Endothelial cell of umbilical vein (primary cell): ENCODE results near the gene TUT1. TPM values are rescaled to one million over a fixed set of nuclear protein-coding genes. Genes with fewer than 3 reads are reported as not detected.

Source experiments
- BruUV-seq: library from RNA; stranded (reverse); fragments of 400-500 nt; replicated peaks from 2 replicates; lab custom pipeline; 2021; lab: Mats Ljungman, UMichigan
- CTCF ChIA-PET: fragments of 300-600, 350-600 bp; sonication (Branson Sonifier 250); formaldehyde crosslinking; loops from one replicate; lab custom pipeline; 2021; ENCODE audit warnings: antibody characterized with exemption, inconsistent platforms; lab: Charles Lee
- POLR2A ChIA-PET: fragments of 300-600, 350-600 bp; sonication (Branson Sonifier 250); formaldehyde crosslinking; loops from one replicate; lab custom pipeline; 2021; ENCODE audit warnings: antibody characterized with exemption, inconsistent platforms; lab: Charles Lee
- DNase-seq: peaks from one replicate; pipeline ENCODE4 v3.0.0-alpha.2; 2011; ENCODE audit warnings: low read depth, low spot score
- FAIRE-seq: peaks from 2 replicates; lab custom pipeline; 2011; peaks lifted over from hg19 to GRCh38; lab: Jason Lieb, UNC
- H2AFZ ChIP-seq: 2 replicates; pipeline ENCODE4 v1.6.0; 2012; ENCODE audit warnings: low read depth, low read length, control low read depth, inconsistent platforms
- H3K27ac ChIP-seq: 2 replicates; pipeline ENCODE4 v1.5.1; 2011; ENCODE audit warnings: low read depth, mild to moderate bottlenecking, control low read depth, low read length, moderate library complexity; ENCODE audit not compliant: insufficient read depth
- H3K27me3 ChIP-seq, 2 experiments: 2 replicates each; pipeline versions ENCODE4 v1.6.0 to v1.6.1; 2011; ENCODE audit warnings: low read length in 2 of 2, mixed read lengths in 1 of 2; ENCODE audit not compliant: control insufficient read depth in 2 of 2, insufficient read depth in 2 of 2
- H3K36me3 ChIP-seq, 2 experiments: 2 replicates in 1 of 2; 3 replicates in 1 of 2; pipeline ENCODE4 v1.5.1; 2011; ENCODE audit warnings: low read length in 2 of 2, mild to moderate bottlenecking in 1 of 2, moderate library complexity in 1 of 2; ENCODE audit not compliant: control insufficient read depth in 2 of 2, insufficient read depth in 2 of 2; ENCODE audit errors: extremely low read depth in 1 of 2
- H3K4me1 ChIP-seq: 3 replicates; pipeline ENCODE4 v1.5.1; 2011; ENCODE audit warnings: mild to moderate bottlenecking, low read length; ENCODE audit not compliant: control insufficient read depth, insufficient read depth; ENCODE audit errors: extremely low read depth
- H3K4me2 ChIP-seq: 2 replicates; pipeline ENCODE4 v1.6.1; 2011; ENCODE audit warnings: low read length, control low read depth, mixed read lengths; ENCODE audit not compliant: insufficient read depth
- H3K4me3 ChIP-seq, 3 experiments: fragments of 200-600 bp in 1 of 3; sonication (generic), shearing (Covaris generic) in 1 of 3; replicated peaks in 1 of 3; 2 replicates each; pipeline ENCODE4 v1.5.1; 2011 to 2016; ENCODE audit warnings: control low read depth in 3 of 3, low read length in 3 of 3, mild to moderate bottlenecking in 2 of 3, inconsistent platforms in 1 of 3, low read depth in 1 of 3, moderate library complexity in 1 of 3; ENCODE audit not compliant: insufficient read depth in 1 of 3
- H3K79me2 ChIP-seq: 2 replicates; pipeline ENCODE4 v1.6.0; 2012; ENCODE audit warnings: low read length, inconsistent platforms; ENCODE audit not compliant: control insufficient read depth, insufficient read depth
- H3K9ac ChIP-seq: replicated peaks from 2 replicates; pipeline ENCODE3; 2011; ENCODE audit warnings: low read length, control low read depth; ENCODE audit not compliant: insufficient read depth; ENCODE audit errors: extremely low read depth
- H3K9me1 ChIP-seq: replicated peaks from 3 replicates; pipeline ENCODE4 v1.6.0; 2011; ENCODE audit warnings: mild to moderate bottlenecking, low read length; ENCODE audit not compliant: control insufficient read depth, insufficient read depth; ENCODE audit errors: extremely low read depth
- H3K9me3 ChIP-seq: replicated peaks from 2 replicates; pipeline ENCODE4 v1.5.1; 2012; ENCODE audit warnings: low read length, inconsistent platforms; ENCODE audit not compliant: control insufficient read depth, insufficient read depth
- H4K20me1 ChIP-seq: replicated peaks from 2 replicates; pipeline ENCODE3; 2011; ENCODE audit warnings: mild to moderate bottlenecking, low read length; ENCODE audit not compliant: control insufficient read depth, insufficient read depth; ENCODE audit errors: extremely low read depth
- CTCF ChIP-seq, 2 donors: IDR thresholded peaks; 1 replicate in 1 of 2; 2 replicates in 1 of 2; pipeline ENCODE4 v1.5.1; 2011; ENCODE audit warnings: low read length in 2 of 2, mild to moderate bottlenecking in 2 of 2, moderate library complexity in 2 of 2, control low read depth in 1 of 2, inconsistent platforms in 1 of 2, low read depth in 1 of 2; ENCODE audit not compliant: insufficient read depth in 1 of 2; ENCODE audit errors: extremely low read depth in 1 of 2
- EZH2 ChIP-seq: IDR thresholded peaks from 2 replicates; pipeline ENCODE4 v1.6.1; 2012; ENCODE audit warnings: borderline replicate concordance, low read depth, mild to moderate bottlenecking, moderate library complexity, low read length, inconsistent platforms; ENCODE audit not compliant: severe bottlenecking
- FOS ChIP-seq: IDR thresholded peaks from 2 replicates; pipeline ENCODE4 v1.6.1; 2011; ENCODE audit warnings: mild to moderate bottlenecking, low read length, moderate library complexity, borderline replicate concordance; ENCODE audit not compliant: insufficient read depth
- GATA2 ChIP-seq: IDR thresholded peaks from 2 replicates; pipeline ENCODE4 v1.7.0; 2011; ENCODE audit warnings: low read depth, mild to moderate bottlenecking, moderate library complexity, mixed read lengths, low read length; ENCODE audit not compliant: insufficient read length, insufficient read depth
- JUN ChIP-seq: IDR thresholded peaks from 2 replicates; pipeline ENCODE4 v1.6.1; 2011; ENCODE audit warnings: borderline replicate concordance, low read depth; ENCODE audit not compliant: insufficient read length, insufficient read depth
- MAX ChIP-seq: IDR thresholded peaks from 2 replicates; pipeline ENCODE4 v1.6.1; 2011; ENCODE audit not compliant: insufficient read depth, insufficient read length
- MYC ChIP-seq: IDR thresholded peaks from one replicate; pipeline ENCODE4 v1.6.1; 2011; ENCODE audit warnings: mild to moderate bottlenecking, low read depth, low read length
- POLR2A ChIP-seq: IDR thresholded peaks from 2 replicates; pipeline ENCODE4 v1.6.1; 2012; ENCODE audit warnings: low read depth, mild to moderate bottlenecking, control low read depth, low read length
- POLR2AphosphoS5 ChIP-seq: IDR thresholded peaks from 2 replicates; pipeline ENCODE4 v1.6.1; 2012; ENCODE audit warnings: low read depth, mild to moderate bottlenecking, control low read depth, low read length, moderate library complexity; ENCODE audit not compliant: insufficient read depth
- dilution Hi-C: fragments of 300-500 bp; cut with MboI; formaldehyde crosslinking; loops from one replicate; pipeline ENCODE4 v1.15.0; 2019; ENCODE audit warnings: low sequenced_read_pairs; ENCODE audit not compliant: extremely low pct_ligation_motif_present
- intact Hi-C: fragments of 100-400 bp; cut with micrococcal nuclease; formaldehyde crosslinking; loops from one replicate; pipeline ENCODE4 v1.10.0; 2022
- polyA plus RNA-seq, 4 experiments: library from polyadenylated mRNA; depleted of rRNA in 3 of 4; stranded (reverse) in 3 of 4; unstranded in 1 of 4; fragments of >200 nt; gene quantifications; 2 replicates each; pipeline versions ENCODE4 v1.2.1 to v1.2.3, GENCODE V29; 2011 to 2012; ENCODE audit warnings: missing spikeins in 1 of 4
- total RNA-seq: library from RNA; stranded (reverse); gene quantifications from 2 replicates; pipeline ENCODE4 v1.2.3, GENCODE V29; 2021

Gene TUT1
- total and polyA plus RNA-seq, 2 donors (not counting 3 experiments of a cell fraction or from before 2014, with no cell fraction given): 12.7 to 16.9 TPM

DNA sequence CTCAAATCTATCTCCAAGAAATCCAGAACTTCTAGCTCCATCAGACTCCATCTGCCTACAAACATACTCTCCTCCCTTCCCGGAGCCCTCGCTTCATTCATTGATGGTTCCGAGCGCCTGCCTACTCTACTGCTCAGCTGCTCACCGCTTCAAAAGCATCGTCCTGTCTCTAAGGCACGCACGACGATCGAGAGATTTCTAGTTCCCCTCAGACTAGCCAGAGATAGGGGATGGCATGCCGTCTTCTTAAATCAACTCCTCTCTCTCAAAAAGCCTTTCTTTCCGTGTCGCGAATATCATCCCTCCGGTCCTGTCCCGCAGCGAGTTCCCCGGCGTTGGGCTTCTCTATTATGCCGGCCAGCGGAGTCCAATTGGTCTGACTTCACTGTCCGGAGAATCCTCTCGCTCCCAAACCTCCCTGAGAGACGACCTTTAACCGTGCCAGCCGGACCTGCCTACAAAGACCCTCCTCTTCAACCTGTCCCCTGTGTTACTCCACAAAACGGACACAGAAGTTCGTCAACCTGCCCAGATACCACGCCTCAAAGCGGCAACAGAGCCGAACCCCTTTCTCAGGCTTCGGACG, 18.2 kb downstream of the TUT1 start:
- DNase-seq: peak; percentile 41
- dilution Hi-C loops (no loop called here), intact Hi-C loops (loop anchor here (1.0 kb wide), 2 partner anchors 39 to 73 kb away; partner anchors contain the start of genes EML3 and GANAB)
- Histone ChIP-seq H3K36me3 (peaks cover 21 to 23% of the 10 kb centered on the region in 2 experiments), H3K4me2 (peak overlapping the region; percentile 92), H3K4me1 (peaks cover 54% of the 10 kb centered on the region), H3K9me1 (no peaks in the 10 kb centered on the region), H3K9me3 (no peaks in the 10 kb centered on the region), H3K9ac (peak overlapping the region; percentile 95), H4K20me1 (no peaks in the 10 kb centered on the region), H3K27me3 (no peaks in the 10 kb centered on the region), H3K4me3 (peak overlapping the region; percentile 51 to 85 (median 70)), H3K27ac (peak overlapping the region; percentile 41), H2AFZ (no peak overlapping the region), H3K79me2 (peaks cover 73% of the 10 kb centered on the region)
- TF ChIP-seq POLR2A (no peak), EZH2 (no peak), POLR2AphosphoS5 (no peak), GATA2 (no peak), JUN (no peak), MYC (no peak), FOS (no peak), CTCF (IDR thresholded peaks at IDR 0.05; ENCODE audit: extremely low read depth in 1 of 2, insufficient read depth in 1 of 2, low read depth in 1 of 2, low read length in 2 of 2) (no peak), MAX (no peak)
- TSS peak; percentile 12 for BruUV-seq
- ChIA-PET POLR2A (interaction anchor here (0.6 to 5.7 kb wide), 13 partner anchors 8 to 268 kb away, joined by 3 to 75 read pairs (median 5); partner anchors contain the start of genes C11orf98, CSKMT, HNRNPUL2 and INTS5), CTCF (interaction anchor here (0.8 to 4.2 kb wide), 18 partner anchors 10 to 369 kb away, joined by 3 to 26 read pairs (median 4); partner anchors contain the start of genes B3GAT3, EML3, MTA2 and ROM1)
- peak; percentile 40 for FAIRE-seq
